GM12878 (cell line): ENCODE measurements around the gene SLC2A1. TPM values are rescaled to one million over a fixed set of nuclear protein-coding genes. Genes with fewer than 3 reads are reported as not detected.
A peak's percentile ranks its signal among the peaks of the same experiment; 100 is the strongest.

Experiments used
- ATAC-seq: fragments of 200-7000 bp; cut with Tn5 transposase; 3 replicates; pipeline ENCODE4 v1.9.1; 2020; ENCODE audit warnings: mild to moderate bottlenecking, moderate library complexity
- BruUV-seq: library from RNA; stranded (reverse); fragments of 400-500 nt; replicated peaks from 2 replicates; lab custom pipeline; 2021; lab: Mats Ljungman, UMichigan
- CTCF ChIA-PET: fragments of 300-600 bp; sonication (Branson Sonifier 250); formaldehyde crosslinking; extraction: SDS; loops from one replicate; lab custom pipeline; 2021; ENCODE audit warnings: inconsistent platforms; lab: Yijun Ruan, JAX
- POLR2A ChIA-PET: fragments of 350-600 bp; formaldehyde crosslinking; extraction: SDS; loops from one replicate; lab custom pipeline; 2021; ENCODE audit warnings: inconsistent platforms; lab: Charles Lee
- RAD21 ChIA-PET: fragments of 300-600 bp; sonication (Branson Sonifier 250); formaldehyde crosslinking; loops from one replicate; lab custom pipeline; 2023; ENCODE audit warnings: antibody characterized with exemption; ENCODE audit not compliant: unreplicated experiment; lab: Charles Lee
- SMC1A ChIA-PET: fragments of 300-600 bp; sonication (Branson Sonifier 250); formaldehyde crosslinking; loops from one replicate; lab custom pipeline; 2023; ENCODE audit not compliant: unreplicated experiment, uncharacterized antibody; lab: Charles Lee
- DNase-seq: peaks from one replicate; pipeline ENCODE4 v3.0.0-alpha.2; 2011; ENCODE audit warnings: low read depth, low spot score
- FAIRE-seq: peaks from 3 replicates; lab custom pipeline; 2011; peaks lifted over from hg19 to GRCh38; lab: Jason Lieb, UNC
- H2AFZ ChIP-seq: 2 replicates; pipeline ENCODE4 v1.6.0; 2011; ENCODE audit warnings: low read depth, low read length, control low read depth; ENCODE audit not compliant: control insufficient read depth
- H3K27ac ChIP-seq: 2 replicates; pipeline ENCODE4 v1.5.1; 2011; ENCODE audit warnings: control low read depth; ENCODE audit not compliant: control insufficient read depth, insufficient read depth
- H3K27me3 ChIP-seq, 2 experiments: replicated peaks in 1 of 2; 2 replicates each; pipeline versions ENCODE4 v1.6.0 to v1.6.1; 2011; ENCODE audit warnings: low read length in 1 of 2; ENCODE audit not compliant: control insufficient read depth in 2 of 2, insufficient read depth in 2 of 2
- H3K36me3 ChIP-seq, 2 experiments: 2 replicates each; pipeline ENCODE4 v1.5.1; 2011; ENCODE audit warnings: low read length in 1 of 2; ENCODE audit not compliant: control insufficient read depth in 2 of 2, insufficient read depth in 2 of 2
- H3K4me1 ChIP-seq: 2 replicates; pipeline ENCODE4 v1.6.1; 2011; ENCODE audit warnings: mild to moderate bottlenecking, low read length, moderate library complexity, mixed read lengths; ENCODE audit not compliant: control insufficient read depth, insufficient read depth
- H3K4me2 ChIP-seq: 2 replicates; pipeline ENCODE4 v1.6.0; 2011; ENCODE audit warnings: control low read depth; ENCODE audit not compliant: control insufficient read depth, insufficient read depth
- H3K4me3 ChIP-seq: fragments of 200-600 bp; sonication (generic); 2 replicates; pipeline ENCODE4 v1.5.1; 2016
- H3K79me2 ChIP-seq: 2 replicates; pipeline ENCODE4 v1.6.0; 2011; ENCODE audit warnings: low read length; ENCODE audit not compliant: control insufficient read depth, insufficient read depth
- H3K9ac ChIP-seq: 2 replicates; pipeline ENCODE4 v1.8.0; 2011; ENCODE audit warnings: low read length, control low read depth, mixed read lengths; ENCODE audit not compliant: control insufficient read depth, insufficient read depth
- H3K9me3 ChIP-seq: replicated peaks from 3 replicates; pipeline ENCODE4 v1.5.1; 2011; ENCODE audit warnings: mild to moderate bottlenecking, low read length; ENCODE audit not compliant: control insufficient read depth, insufficient read depth
- H4K20me1 ChIP-seq: 2 replicates; pipeline ENCODE4 v1.6.0; 2011; ENCODE audit not compliant: control insufficient read depth, insufficient read depth
- BCL11A ChIP-seq: IDR thresholded peaks from 2 replicates; pipeline ENCODE4 v1.6.1; 2011; ENCODE audit warnings: low read depth, low read length
- CUX1 ChIP-seq: IDR thresholded peaks from 2 replicates; pipeline ENCODE4 v1.6.1; 2012; ENCODE audit warnings: improper control_type of control experiment, low read depth, low read length; ENCODE audit not compliant: insufficient replicate concordance
- IKZF1 ChIP-seq: fragments of 450-650 bp; conservative IDR thresholded peaks from 2 replicates; pipeline ENCODE4 v1.6.1; 2017; ENCODE audit warnings: antibody characterized with exemption, mild to moderate bottlenecking
- NFYA ChIP-seq: IDR thresholded peaks from 2 replicates; pipeline ENCODE4 v1.6.1; 2011; ENCODE audit warnings: low read depth, mild to moderate bottlenecking, low read length, improper control_type of control experiment, borderline replicate concordance
- PML ChIP-seq: IDR thresholded peaks from 2 replicates; pipeline ENCODE4 v1.6.1; 2012; ENCODE audit warnings: low read length, inconsistent platforms
- RAD51 ChIP-seq: fragments of 450-650 bp; IDR thresholded peaks from 2 replicates; pipeline ENCODE4 v1.6.1; 2016; ENCODE audit warnings: moderate library complexity, mild to moderate bottlenecking, inconsistent platforms
- SREBF2 ChIP-seq: IDR thresholded peaks from 2 replicates; pipeline ENCODE4 v1.6.1; 2012; ENCODE audit warnings: mild to moderate bottlenecking, low read length
- SUPT20H ChIP-seq: IDR thresholded peaks from 2 replicates; pipeline ENCODE4 v1.6.1; 2011; ENCODE audit warnings: low read depth, mild to moderate bottlenecking, low read length, moderate library complexity, borderline replicate concordance; ENCODE audit not compliant: control insufficient read depth
- TBL1XR1 ChIP-seq: IDR thresholded peaks from 2 replicates; pipeline ENCODE4 v1.6.1; 2012; ENCODE audit warnings: low read depth, low read length, improper control_type of control experiment
- ZBTB4 ChIP-seq: fragments of 450-650 bp; formaldehyde crosslinking; IDR thresholded peaks from 2 replicates; pipeline ENCODE4 v1.4.0; 2022; ENCODE audit warnings: mild to moderate bottlenecking, moderate library complexity
- ZZZ3 ChIP-seq: IDR thresholded peaks from 2 replicates; pipeline ENCODE4 v1.6.1; 2011; ENCODE audit warnings: low read depth; ENCODE audit not compliant: control insufficient read depth, insufficient read length
- WGBS: methylation state at CpG from one replicate; pipeline ENCODE4 v1.1.6; 2016; ENCODE audit warnings: low lambda C conversion rate; ENCODE audit not compliant: insufficient replicate concordance, insufficient coverage; ENCODE audit errors: missing lambda C conversion rate; 5-methylcytosine and 5-hydroxymethylcytosine counted together
- in situ Hi-C: fragments of 300-500 bp; cut with MboI; formaldehyde crosslinking; loops from 9 replicates; pipeline ENCODE4 v1.14.3; 2018; ENCODE audit warnings: mixed read lengths
- intact Hi-C: fragments of 100-400 bp; cut with micrococcal nuclease; formaldehyde crosslinking; loops from one replicate; pipeline ENCODE4 v1.14.2; 2022; ENCODE audit not compliant: unreplicated experiment
- polyA plus RNA-seq, 11 experiments: library from polyadenylated mRNA; depleted of rRNA in 4 of 11; unstranded in 6 of 11; stranded (reverse) in 5 of 11; fragments of >200 nt; fragmentation: Nextera tagmentation in 4 of 11; fragmentation: Illumina TruSeq in 1 of 11; extraction: Ambion mirVana in 4 of 11; extraction: Trizol in 1 of 11; gene quantifications; 1 replicate in 1 of 11; 2 replicates in 10 of 11; pipeline versions ENCODE4 v1.2.1 to v1.2.3, GENCODE V29; 2011 to 2016; ENCODE audit warnings: inconsistent platforms in 2 of 11, missing spikeins in 2 of 11, low read depth in 1 of 11
- total RNA-seq, 4 experiments: library from RNA; depleted of rRNA in 3 of 4; stranded (reverse); fragments of >200 nt in 3 of 4; fragmentation: Illumina TruSeq in 1 of 4; extraction: Trizol in 1 of 4; gene quantifications; 2 replicates each; pipeline versions ENCODE4 v1.2.1 to v1.2.3, GENCODE V29; 2013 to 2021

SLC2A1 gene
- total and polyA plus RNA-seq, 10 of the 15 experiments (the other 5 are each of a cell fraction or from before 2014, with no cell fraction given) = 5.7 to 66.0 (median 44.2) TPM

- H4K20me1 ChIP-seq = peaks cover 20% of the 10 kb centered on the region
- no TSS peak for BruUV-seq
- H3K79me2 ChIP-seq = peaks cover 100% of the 10 kb centered on the region
- TF ChIP-seq SUPT20H = no peak
- TF ChIP-seq RAD51 = no peak
- no peak for TF ChIP-seq BCL11A
- no peak for TF ChIP-seq NFYA
- TF ChIP-seq PML = no peak
- no peak for TF ChIP-seq CUX1
- TF ChIP-seq ZBTB4 (CRISPR knock-in tag) = no peak
- no peak for TF ChIP-seq IKZF1
- no peak for TF ChIP-seq TBL1XR1
- TF ChIP-seq SREBF2 = no peak
- TF ChIP-seq ZZZ3 = no peak
- TF ChIP-seq, all 136 proteins: peak for 0
- Histone ChIP-seq H3K4me1 (peaks cover 92% of the 10 kb centered on the region), H2AFZ (no peak overlapping the region), H3K4me2 (peak overlapping the region; percentile 40), H3K4me3 (no peak overlapping the region), H3K9me3 (no peaks in the 10 kb centered on the region), H3K36me3 (peaks cover 52 to 64% of the 10 kb centered on the region in 2 experiments), H3K27ac (peak overlapping the region; percentile 74), H3K9ac (peak overlapping the region; percentile 43; the same call in 1 of the 2 replicates), H3K27me3 (no peaks in the 10 kb centered on the region)
- ChIA-PET CTCF (interaction anchor here (1.0 kb wide), 2 partner anchors 15 to 19 kb away, joined by 3 read pairs; no protein-coding TSS in a partner anchor), POLR2A (interaction anchor here (0.8 to 1.6 kb wide), 3 partner anchors 8 to 14 kb away, joined by 3 to 4 read pairs (median 3); no protein-coding TSS in a partner anchor), SMC1A (interaction anchor here (1.0 to 4.5 kb wide), 6 partner anchors 8 to 131 kb away, joined by 5 to 26 read pairs (median 6); no protein-coding TSS in a partner anchor), RAD21 (interaction anchor here (1.0 to 1.7 kb wide), 5 partner anchors 10 to 20 kb away, joined by 3 to 6 read pairs (median 4); no protein-coding TSS in a partner anchor)
- in situ Hi-C loops = no loop called here
- ATAC-seq (no peak), DNase-seq (no peak), FAIRE-seq (no peak)
- 14% methylated on average over 9 of the region's 9 CpGs for WGBS
- intact Hi-C loops = no loop called here
Observed at GRCh38 chr1:42941640-42942330, 16.9 kb downstream of the SLC2A1 start.
